Measurements from ENCODE around the gene PARP15. TPM values are rescaled to one million over a fixed set of nuclear protein-coding genes. Genes with fewer than 3 reads are reported as not detected.

PARP15 gene
- total RNA-seq, 1 donor from 2014 or later = not detected

DNA sequence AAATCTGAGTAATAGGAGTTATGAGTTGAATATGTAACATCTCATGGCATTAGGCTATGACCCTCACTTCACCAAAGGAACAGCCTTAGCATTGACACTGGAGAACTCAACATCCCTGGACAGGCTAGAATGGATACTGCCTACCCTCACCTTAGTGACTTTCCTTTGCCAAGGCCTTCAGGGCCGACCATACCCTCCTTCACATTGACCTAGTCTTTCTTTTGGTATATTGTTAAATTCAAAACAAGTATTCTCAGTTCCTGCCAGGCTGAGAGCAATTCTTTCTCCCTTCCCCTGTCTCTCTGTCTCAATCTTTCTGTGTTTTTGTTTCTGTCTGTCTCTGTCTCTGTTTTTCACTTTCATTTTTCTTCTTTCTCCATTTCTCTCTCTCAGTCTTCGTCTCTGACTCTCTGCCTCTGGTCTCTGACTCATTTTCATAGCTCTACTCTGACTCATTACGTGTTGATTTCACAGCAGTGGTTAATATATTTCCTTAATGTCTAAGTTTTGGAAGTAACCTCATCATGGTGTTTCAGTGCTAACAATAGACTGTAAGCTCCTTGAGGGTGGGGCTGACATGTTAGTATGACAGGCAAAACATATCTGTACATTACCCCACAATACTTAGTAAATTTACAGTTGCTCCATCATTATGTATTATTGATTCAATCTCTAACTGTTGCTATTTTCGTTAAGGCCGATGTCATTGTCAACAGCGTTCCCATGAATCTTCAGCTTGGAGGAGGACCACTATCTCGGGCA is 32.5 kb downstream of the PARP15 start:
- Histone ChIP-seq H3K9me3 (ENCODE audit: low read depth) (no peaks in the 10 kb centered on the region), H2AFZ (replicated peaks) (no peak overlapping the region), H3K79me2 (ENCODE audit: low read depth) (no peaks in the 10 kb centered on the region), H3K4me3 (no peak overlapping the region), H3K27ac (no peak overlapping the region), H3K4me2 (no peak overlapping the region), H3K4me1 (peaks cover 5% of the 10 kb centered on the region), H3F3A (ENCODE audit: low read depth) (peaks cover 4% of the 10 kb centered on the region), H3K36me3 (no peaks in the 10 kb centered on the region), H3K9ac (no peak overlapping the region), H3K27me3 (no peaks in the 10 kb centered on the region), H4K20me1 (ENCODE audit: low read depth) (no peaks in the 10 kb centered on the region)
- H3K27me3 Mint-ChIP-seq (ENCODE audit: insufficient read depth, low read depth) = peaks cover 6% of the 10 kb centered on the region
- H3K27ac Mint-ChIP-seq = no peak overlapping the region
- peaks cover under 1% of the 10 kb centered on the region for H3K4me1 Mint-ChIP-seq
- no peak overlapping the region for H3K4me3 Mint-ChIP-seq
- no peaks in the 10 kb centered on the region for H3K9me3 Mint-ChIP-seq
- DNase-seq (ENCODE audit: low spot score) = no peak
- no peaks in the 10 kb centered on the region for H3K36me3 Mint-ChIP-seq
- TF ChIP-seq, protein P1, sequence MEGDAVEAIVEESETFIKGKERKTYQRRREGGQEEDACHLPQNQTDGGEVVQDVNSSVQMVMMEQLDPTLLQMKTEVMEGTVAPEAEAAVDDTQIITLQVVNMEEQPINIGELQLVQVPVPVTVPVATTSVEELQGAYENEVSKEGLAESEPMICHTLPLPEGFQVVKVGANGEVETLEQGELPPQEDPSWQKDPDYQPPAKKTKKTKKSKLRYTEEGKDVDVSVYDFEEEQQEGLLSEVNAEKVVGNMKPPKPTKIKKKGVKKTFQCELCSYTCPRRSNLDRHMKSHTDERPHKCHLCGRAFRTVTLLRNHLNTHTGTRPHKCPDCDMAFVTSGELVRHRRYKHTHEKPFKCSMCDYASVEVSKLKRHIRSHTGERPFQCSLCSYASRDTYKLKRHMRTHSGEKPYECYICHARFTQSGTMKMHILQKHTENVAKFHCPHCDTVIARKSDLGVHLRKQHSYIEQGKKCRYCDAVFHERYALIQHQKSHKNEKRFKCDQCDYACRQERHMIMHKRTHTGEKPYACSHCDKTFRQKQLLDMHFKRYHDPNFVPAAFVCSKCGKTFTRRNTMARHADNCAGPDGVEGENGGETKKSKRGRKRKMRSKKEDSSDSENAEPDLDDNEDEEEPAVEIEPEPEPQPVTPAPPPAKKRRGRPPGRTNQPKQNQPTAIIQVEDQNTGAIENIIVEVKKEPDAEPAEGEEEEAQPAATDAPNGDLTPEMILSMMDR (IDR thresholded peaks at IDR 0.05) = no peak
- TF ChIP-seq EZH2 (IDR thresholded peaks at IDR 0.05) (no peak), EZH2phosphoT487 (IDR thresholded peaks at IDR 0.05) (no peak)

DNA sequence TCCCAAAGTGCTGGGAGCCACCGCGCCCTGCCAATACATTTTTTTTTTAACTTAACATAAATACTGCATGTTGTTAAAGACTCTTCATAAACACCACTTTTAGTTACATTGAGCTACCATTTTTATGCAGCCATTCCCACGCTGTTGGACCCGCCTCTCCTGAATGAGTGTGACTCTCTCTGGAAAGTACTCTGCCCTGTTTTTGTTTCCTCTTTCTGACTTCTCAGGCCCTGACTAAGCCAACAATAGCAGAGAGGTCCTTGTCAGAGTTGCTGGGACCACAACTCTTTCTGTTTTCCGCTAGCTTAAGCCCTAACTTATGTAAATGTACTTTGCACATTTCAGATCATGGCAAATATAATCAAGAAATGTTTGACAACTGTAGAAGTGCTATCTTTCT is 35.2 kb downstream of the PARP15 start:
- Histone ChIP-seq H3K4me1 (peaks cover 15% of the 10 kb centered on the region), H3K4me2 (no peak overlapping the region), H3K27ac (no peak overlapping the region), H3K9ac (no peak overlapping the region), H4K20me1 (ENCODE audit: low read depth) (no peaks in the 10 kb centered on the region), H2AFZ (replicated peaks) (peak overlapping the region; percentile 79), H3F3A (ENCODE audit: low read depth) (peaks cover 14% of the 10 kb centered on the region), H3K4me3 (no peak overlapping the region), H3K9me3 (ENCODE audit: low read depth) (no peaks in the 10 kb centered on the region), H3K79me2 (ENCODE audit: low read depth) (no peaks in the 10 kb centered on the region), H3K27me3 (no peaks in the 10 kb centered on the region), H3K36me3 (no peaks in the 10 kb centered on the region)
- peaks cover 7% of the 10 kb centered on the region for H3K27me3 Mint-ChIP-seq (ENCODE audit: insufficient read depth, low read depth)
- no peaks in the 10 kb centered on the region for H3K9me3 Mint-ChIP-seq
- H3K27ac Mint-ChIP-seq = peak overlapping the region; percentile 57
- TF ChIP-seq, protein P1 (IDR thresholded peaks at IDR 0.05) = no peak
- TF ChIP-seq EZH2 (IDR thresholded peaks at IDR 0.05) (no peak), EZH2phosphoT487 (IDR thresholded peaks at IDR 0.05) (no peak)
- H3K4me3 Mint-ChIP-seq = no peak overlapping the region
- DNase-seq (ENCODE audit: low spot score) = no peak
- H3K4me1 Mint-ChIP-seq = peaks cover 8% of the 10 kb centered on the region
- H3K36me3 Mint-ChIP-seq = no peaks in the 10 kb centered on the region

GRCh38 chr3:122615303-122615702 is 37.9 kb downstream of the PARP15 start:
- H3K4me2 ChIP-seq = peak overlapping the region; percentile 34
- peak overlapping the region; percentile 70 for H2AFZ ChIP-seq (replicated peaks)
- no peak overlapping the region for H3K27ac ChIP-seq
- peaks cover 15% of the 10 kb centered on the region for H3K4me1 ChIP-seq
- no peaks in the 10 kb centered on the region for H3K27me3 ChIP-seq
- TF ChIP-seq EZH2 (IDR thresholded peaks at IDR 0.05) = no peak
- TF ChIP-seq, protein P1 (IDR thresholded peaks at IDR 0.05) = no peak
- TF ChIP-seq EZH2phosphoT487 (IDR thresholded peaks at IDR 0.05) = no peak
- no peaks in the 10 kb centered on the region for H4K20me1 ChIP-seq (ENCODE audit: low read depth)
- no peak overlapping the region for H3K9ac ChIP-seq
- Mint-ChIP-seq H3K9me3 (no peaks in the 10 kb centered on the region), H3K4me3 (no peak overlapping the region), H3K27ac (no peak overlapping the region), H3K27me3 (ENCODE audit: insufficient read depth, low read depth) (peaks cover 7% of the 10 kb centered on the region), H3K36me3 (no peaks in the 10 kb centered on the region), H3K4me1 (peaks cover 8% of the 10 kb centered on the region)
- H3K36me3 ChIP-seq = no peaks in the 10 kb centered on the region
- H3K4me3 ChIP-seq = no peak overlapping the region
- H3K79me2 ChIP-seq (ENCODE audit: low read depth) = no peaks in the 10 kb centered on the region
- DNase-seq (ENCODE audit: low spot score) = peak; percentile 26
- H3K9me3 ChIP-seq (ENCODE audit: low read depth) = no peaks in the 10 kb centered on the region
- H3F3A ChIP-seq (ENCODE audit: low read depth) = peaks cover 14% of the 10 kb centered on the region
